T-helper 1 cell treated with Interleukin-12 subunit alpha and Interleukin-12 subunit beta and Interleukin-4 antibody, amounts not matched to agents 30 ng/mL and 1 ng/mL, for 36 hours (primary cell): Measurements from ENCODE around the gene GPR42. TPM values are rescaled to one million over a fixed set of nuclear protein-coding genes. Genes with fewer than 3 reads are reported as not detected.
"Not testable (repeated sequence)": the region's sequence is repeated elsewhere in the genome, so short reads cannot be mapped to it uniquely, and the experiment has no call there.

Source experiments
- intact Hi-C: fragments of 100-400 bp; cut with micrococcal nuclease; formaldehyde crosslinking; loops from one replicate; pipeline ENCODE4 v1.15.1; 2024
- total RNA-seq: library from RNA; stranded (reverse); gene quantifications from 2 replicates; pipeline ENCODE4 v1.2.3, GENCODE V29; 2022

The GPR42 gene
- total RNA-seq, 1 donor from 2014 or later, result 0.27 TPM

GRCh38 chr19:35392742-35393715, 22.2 kb downstream of the GPR42 start:
- intact Hi-C loops, result no loop called here

GRCh38 chr19:35395382-35396199, 24.7 kb downstream of the GPR42 start:
- intact Hi-C loops, result no loop called here

GRCh38 chr19:35396240-35396885, 25.5 kb downstream of the GPR42 start:
- intact Hi-C loops, result no loop called here

GRCh38 chr19:35397064-35397463, 26.2 kb downstream of the GPR42 start:
- intact Hi-C loops, result no loop called here

GRCh38 chr19:35398570-35398969, 27.7 kb downstream of the GPR42 start:
- intact Hi-C loops, result no loop called here

- intact Hi-C loops, result no loop called here
Measured at GRCh38 chr19:35399231-35399630, 28.4 kb downstream of the GPR42 start.

- intact Hi-C loops, result no loop called here
Measured at GRCh38 chr19:35399948-35400772, 29.3 kb downstream of the GPR42 start.

GRCh38 chr19:35400773-35401100, 29.9 kb downstream of the GPR42 start:
- intact Hi-C loops, result no loop called here

- intact Hi-C loops, result not testable (repeated sequence)
Measured at GRCh38 chr19:35401416-35401815, 30.5 kb downstream of the GPR42 start.

- intact Hi-C loops, result no loop called here
Measured at GRCh38 chr19:35403116-35403760, 32.4 kb downstream of the GPR42 start.

- intact Hi-C loops, result no loop called here
Measured at GRCh38 chr19:35404879-35405622, 34.2 kb downstream of the GPR42 start.

GRCh38 chr19:35407619-35408018, 36.8 kb downstream of the GPR42 start:
- intact Hi-C loops, result no loop called here

- intact Hi-C loops, result no loop called here
Measured at GRCh38 chr19:35408284-35409171, 37.7 kb downstream of the GPR42 start.

GRCh38 chr19:35409191-35409590, 38.3 kb downstream of the GPR42 start:
- intact Hi-C loops, result no loop called here

- intact Hi-C loops, result no loop called here
Measured at GRCh38 chr19:35410487-35410886, 39.6 kb downstream of the GPR42 start.

GRCh38 chr19:35414442-35414841, 43.6 kb downstream of the GPR42 start:
- intact Hi-C loops, result no loop called here

GRCh38 chr19:35416331-35416730, 45.5 kb downstream of the GPR42 start:
- intact Hi-C loops, result no loop called here

- intact Hi-C loops, result no loop called here
Measured at GRCh38 chr19:35417278-35417677, 46.4 kb downstream of the GPR42 start.
